NCI-H526 treated with DMSO at 0.1 percent for 48 hours (cell line): ENCODE data around the gene HSPA1L.
"Not testable (repeated sequence)": the region's sequence is repeated elsewhere in the genome, so short reads cannot be mapped to it uniquely, and the experiment has no call there.

Experiments used
- DNase-seq: peaks from one replicate; lab custom pipeline; 2025; lab: John Stamatoyannopoulos, UW

Gene HSPA1L

GRCh38 chr6:31836474-31837368 is 21.6 kb upstream of the HSPA1L start:
- no peak for DNase-seq

DNA sequence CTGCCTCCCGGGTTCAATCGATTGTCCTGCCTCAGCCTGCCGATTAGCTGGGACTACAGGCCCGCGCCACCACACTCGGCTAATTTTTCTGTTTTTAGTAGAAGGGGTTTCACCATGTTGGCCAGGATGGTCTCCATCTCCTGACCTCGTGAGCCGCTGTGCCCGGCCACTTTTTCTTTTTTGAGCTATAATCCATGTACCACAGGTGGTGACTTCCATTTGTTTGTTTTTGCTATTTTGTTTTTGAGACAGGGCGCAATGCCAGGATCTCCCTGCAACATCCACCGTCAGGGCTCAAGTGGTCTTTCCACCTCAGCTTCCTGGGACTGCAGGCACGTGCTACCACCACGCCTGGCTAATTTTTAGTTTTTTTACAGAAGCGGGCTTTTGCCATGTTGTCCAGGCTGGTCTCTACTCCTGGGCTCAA is 21.0 kb upstream of the HSPA1L start:
- DNase-seq, result no peak

DNA sequence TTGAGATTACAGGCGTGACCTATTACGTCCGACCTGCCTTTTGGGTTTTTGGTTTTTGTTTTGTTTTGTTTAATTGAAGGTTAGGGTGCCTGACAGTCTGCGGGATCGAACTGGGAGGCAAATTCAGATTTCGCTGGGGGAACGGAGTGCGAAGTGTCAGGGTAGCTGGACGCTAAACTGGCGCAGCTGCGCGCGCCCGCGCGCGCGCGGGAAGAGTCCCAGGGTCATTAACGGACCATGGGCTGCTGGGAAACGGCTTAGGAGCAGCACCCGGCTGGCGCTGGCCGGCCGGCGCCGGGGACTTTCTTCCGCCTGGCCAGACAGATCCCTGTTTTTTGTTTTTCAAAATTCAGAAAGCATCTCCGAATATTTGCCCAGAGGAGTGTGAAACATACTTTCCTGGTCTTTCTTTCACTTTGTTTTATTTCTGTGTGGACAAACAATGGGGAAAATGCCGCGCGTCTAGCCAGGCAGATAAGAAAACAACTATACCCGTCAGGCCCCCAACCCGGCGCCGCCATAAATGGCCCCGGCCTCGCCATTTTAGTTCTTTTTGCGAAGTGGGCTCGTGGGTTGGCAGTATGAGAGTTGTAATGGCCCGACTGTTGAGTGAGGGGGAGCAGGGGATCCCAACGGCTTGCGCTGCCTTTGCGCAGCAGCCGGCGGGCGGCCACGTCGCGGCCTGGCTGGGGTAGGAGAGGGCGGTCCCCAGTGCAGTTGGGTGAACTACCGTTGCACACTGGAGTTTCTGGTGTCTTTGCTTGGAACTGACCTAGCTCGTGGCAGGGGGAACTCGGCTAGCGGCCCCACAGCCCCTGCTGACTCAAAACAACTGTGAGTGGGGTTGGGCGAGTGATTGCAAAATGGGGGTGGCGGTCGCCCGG is 19.5 kb upstream of the HSPA1L start:
- DNase-seq, result peak; percentile 85

DNA sequence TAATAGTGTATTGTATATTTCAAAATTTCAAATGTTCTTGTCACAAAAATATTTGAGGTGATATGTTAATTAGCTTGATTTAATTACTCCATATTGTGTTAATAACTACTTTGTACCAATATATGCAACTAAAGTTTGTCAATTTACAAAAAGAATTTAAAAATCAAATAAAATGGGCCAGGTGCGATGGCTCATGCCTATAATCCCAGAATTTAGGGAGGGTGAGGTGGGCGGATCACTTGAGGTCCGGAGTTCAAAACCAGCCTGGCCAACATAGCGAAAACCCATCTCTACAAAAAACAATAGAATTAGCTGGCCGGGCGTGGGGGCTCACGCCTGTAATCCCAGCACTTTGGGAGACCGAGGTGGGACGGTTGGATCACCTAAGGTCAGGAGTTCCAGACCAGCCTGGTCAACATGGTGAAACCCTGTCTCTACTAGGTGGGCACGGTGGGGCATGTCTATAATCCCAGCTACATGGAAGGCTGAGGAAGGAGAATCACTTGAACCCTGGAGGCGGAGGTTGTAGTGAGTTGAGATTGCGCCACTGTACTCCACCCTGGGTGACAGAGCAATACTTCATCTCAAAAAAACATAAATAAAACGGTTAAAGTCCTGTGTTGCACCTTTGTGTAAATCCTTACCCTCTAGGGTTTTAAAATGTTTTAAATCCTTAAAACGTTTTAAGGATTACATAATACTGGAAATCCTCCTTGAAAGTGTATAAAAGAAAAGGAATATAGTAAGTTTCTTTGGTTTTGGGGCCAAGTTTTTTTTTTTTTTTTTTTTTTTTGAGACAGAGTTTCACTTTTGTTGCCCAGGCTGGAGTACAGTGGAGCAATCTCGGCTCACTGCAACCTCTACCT is 16.5 kb upstream of the HSPA1L start:
- DNase-seq, result no peak

GRCh38 chr6:31830886-31831335 is 15.8 kb upstream of the HSPA1L start:
- DNase-seq, result no peak

DNA sequence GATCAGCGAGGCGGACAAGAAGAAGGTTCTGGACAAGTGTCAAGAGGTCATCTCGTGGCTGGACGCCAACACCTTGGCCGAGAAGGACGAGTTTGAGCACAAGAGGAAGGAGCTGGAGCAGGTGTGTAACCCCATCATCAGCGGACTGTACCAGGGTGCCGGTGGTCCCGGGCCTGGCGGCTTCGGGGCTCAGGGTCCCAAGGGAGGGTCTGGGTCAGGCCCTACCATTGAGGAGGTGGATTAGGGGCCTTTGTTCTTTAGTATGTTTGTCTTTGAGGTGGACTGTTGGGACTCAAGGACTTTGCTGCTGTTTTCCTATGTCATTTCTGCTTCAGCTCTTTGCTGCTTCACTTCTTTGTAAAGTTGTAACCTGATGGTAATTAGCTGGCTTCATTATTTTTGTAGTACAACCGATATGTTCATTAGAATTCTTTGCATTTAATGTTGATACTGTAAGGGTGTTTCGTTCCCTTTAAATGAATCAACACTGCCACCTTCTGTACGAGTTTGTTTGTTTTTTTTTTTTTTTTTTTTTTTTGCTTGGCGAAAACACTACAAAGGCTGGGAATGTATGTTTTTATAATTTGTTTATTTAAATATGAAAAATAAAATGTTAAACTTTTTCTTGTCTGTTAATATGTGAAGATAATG is 14.7 kb upstream of the HSPA1L start:
- DNase-seq, result peak; percentile 73

- DNase-seq, result peak; percentile 100
Observed at GRCh38 chr6:31827286-31828079, 12.4 kb upstream of the HSPA1L start, which contains the start of gene HSPA1B. HSPA1B (plus strand) TSS chr6:31827738; CDS start chr6:31827951, 213 bp downstream.

GRCh38 chr6:31826793-31827285 is 11.8 kb upstream of the HSPA1L start:
- no peak for DNase-seq

GRCh38 chr6:31825553-31825952 is 10.5 kb upstream of the HSPA1L start:
- no peak for DNase-seq

DNA sequence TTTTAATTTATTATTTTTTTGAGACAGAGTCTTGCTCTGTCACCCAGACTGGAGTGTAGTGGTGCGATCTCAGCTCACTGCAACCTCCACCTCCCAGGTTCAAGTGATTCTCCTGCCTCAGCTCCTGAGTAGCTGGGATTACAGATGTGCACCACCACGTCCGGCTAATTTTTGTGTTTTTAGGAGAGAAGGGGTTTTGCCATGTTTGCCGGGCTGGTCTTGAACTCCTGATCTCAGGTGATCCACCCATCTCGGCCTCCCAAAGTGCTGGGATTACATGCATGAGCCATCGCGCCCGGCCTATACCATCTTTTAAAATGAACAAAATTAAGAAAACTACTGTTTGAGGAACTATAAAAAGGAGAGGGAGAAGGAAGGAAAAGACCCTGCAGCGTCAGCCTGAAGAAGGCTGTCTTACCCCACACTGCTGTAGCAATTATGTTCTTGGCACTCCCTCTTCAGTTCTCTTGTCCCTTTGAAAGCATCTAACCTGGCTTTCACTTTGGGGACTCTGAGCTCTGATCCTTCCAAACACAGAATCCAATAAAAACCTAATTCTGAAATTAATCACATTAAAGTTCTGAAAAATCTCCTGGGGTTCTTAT is 8.6 kb upstream of the HSPA1L start:
- not testable (repeated sequence) for DNase-seq

GRCh38 chr6:31822036-31822821 is 7.1 kb upstream of the HSPA1L start:
- DNase-seq, result no peak

DNA sequence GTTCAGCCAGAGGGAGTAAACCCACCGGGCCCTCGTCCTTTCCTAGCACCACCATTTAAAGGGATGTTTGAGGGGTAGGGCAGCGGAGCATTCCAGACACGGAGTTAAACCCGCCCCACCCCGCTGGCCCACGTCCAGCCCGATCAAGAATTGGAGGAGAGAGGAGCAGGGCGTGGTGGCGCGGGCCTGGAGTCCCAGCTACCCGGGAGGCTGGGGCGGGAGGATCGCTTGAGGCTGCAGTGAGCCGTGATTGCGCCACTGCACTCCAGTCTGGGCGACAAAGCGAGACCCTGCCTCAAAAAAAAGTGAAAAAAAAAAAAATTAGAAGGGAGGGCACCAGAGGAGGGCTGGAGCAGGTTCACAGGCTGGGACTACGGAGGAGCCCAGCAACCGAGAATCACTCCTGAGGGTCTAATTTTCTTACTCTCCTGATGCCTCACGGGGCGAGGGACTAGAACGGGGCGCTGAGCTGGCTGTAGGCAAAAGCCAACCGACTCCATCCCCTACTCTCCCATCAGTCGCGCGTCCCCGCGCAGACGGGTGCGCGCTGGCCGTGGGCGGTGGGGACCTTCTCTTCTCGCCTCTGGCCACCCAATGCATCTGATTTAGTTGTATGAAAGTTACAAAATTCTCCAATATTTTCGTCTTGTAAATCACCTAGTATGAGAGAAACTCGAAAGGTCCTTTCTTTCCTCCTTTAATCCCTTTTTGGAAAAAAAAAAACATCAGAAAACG is 6.4 kb upstream of the HSPA1L start:
- DNase-seq, result peak; percentile 54

DNA sequence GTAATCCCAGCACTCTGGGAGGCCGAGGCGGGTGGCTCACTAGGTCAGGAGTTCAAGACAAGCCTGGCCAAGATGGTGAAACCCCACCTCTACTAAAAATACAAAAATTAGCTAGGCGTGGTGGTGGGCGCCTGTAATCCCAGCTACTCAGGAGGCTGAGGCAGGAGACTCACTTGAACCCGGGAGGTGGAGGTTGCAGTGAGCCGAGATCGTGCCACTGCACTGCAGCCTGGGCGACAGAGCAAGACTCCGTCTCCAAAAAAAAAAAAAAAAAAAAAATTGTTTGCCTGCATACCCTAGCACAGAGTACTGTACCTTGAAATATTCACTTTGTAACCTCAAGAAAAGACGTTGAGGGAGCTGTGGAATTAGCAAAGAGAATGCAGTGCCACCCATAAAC is 5.3 kb upstream of the HSPA1L start:
- not testable (repeated sequence) for DNase-seq

DNA sequence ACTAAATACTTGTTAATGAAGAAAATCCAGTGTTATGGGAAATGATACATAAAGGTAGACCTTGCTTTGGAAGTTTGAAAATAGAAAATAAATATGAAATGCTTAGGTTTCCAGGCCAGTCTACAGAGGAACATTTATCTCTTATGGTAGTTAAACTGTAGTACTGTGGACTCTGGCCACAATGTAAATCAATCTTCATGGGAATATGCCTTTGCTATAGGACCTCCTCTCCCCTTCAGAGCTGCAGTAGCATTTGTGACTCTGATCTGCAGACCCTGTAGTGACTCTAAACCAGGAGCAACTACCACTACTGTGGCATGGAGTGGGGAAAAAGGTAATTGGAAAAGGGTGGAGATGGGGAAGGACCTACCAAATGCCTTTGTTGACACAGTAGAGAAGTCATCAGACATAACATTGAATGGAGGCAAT is 4.8 kb upstream of the HSPA1L start:
- DNase-seq, result no peak

DNA sequence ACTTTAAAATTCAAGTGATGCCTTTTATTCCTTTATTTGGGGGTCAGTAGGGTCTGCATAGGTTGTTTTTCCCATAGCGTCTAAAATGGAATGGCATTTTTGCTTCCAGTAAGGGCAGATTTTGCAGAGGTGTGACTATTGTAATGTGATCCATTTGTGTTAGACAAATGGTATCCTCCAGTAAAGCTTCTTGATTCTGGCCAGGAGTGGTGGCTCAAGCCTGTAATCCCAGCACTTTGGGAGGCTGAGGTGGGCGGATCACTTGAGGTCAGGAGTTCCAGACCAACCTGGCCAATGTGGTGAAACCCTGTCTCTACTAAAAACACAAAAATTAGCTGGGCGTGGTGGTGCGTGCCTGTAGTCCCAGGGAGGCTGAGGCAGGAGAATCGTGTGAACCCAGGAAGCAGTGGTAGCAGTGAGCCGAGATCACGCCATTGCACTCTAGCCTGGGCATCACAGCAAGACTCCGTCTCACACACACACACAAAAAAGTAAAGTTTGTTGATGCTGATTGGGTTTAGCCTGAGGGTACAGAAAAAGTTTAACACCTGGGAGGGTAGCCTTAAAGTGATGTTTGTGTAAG is 2.9 kb upstream of the HSPA1L start:
- DNase-seq, result not testable (repeated sequence)

DNA sequence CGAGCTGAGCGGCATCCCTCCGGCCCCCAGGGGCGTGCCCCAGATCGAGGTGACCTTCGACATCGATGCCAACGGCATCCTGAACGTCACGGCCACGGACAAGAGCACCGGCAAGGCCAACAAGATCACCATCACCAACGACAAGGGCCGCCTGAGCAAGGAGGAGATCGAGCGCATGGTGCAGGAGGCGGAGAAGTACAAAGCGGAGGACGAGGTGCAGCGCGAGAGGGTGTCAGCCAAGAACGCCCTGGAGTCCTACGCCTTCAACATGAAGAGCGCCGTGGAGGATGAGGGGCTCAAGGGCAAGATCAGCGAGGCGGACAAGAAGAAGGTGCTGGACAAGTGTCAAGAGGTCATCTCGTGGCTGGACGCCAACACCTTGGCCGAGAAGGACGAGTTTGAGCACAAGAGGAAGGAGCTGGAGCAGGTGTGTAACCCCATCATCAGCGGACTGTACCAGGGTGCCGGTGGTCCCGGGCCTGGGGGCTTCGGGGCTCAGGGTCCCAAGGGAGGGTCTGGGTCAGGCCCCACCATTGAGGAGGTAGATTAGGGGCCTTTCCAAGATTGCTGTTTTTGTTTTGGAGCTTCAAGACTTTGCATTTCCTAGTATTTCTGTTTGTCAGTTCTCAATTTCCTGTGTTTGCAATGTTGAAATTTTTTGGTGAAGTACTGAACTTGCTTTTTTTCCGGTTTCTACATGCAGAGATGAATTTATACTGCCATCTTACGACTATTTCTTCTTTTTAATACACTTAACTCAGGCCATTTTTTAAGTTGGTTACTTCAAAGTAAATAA is 2.2 kb upstream of the HSPA1L start:
- DNase-seq, result not testable (repeated sequence)

GRCh38 chr6:31814677-31815024 is 432 bp downstream of the HSPA1L start:
- DNase-seq, result peak; percentile 92
